Sigmoid colon (tissue), 7 donors: Measurements from ENCODE around the gene ATG101. TPM values are rescaled to one million over a fixed set of nuclear protein-coding genes. Genes with fewer than 3 reads are reported as not detected.

Experiments
- DNase-seq: peaks from one replicate; pipeline ENCODE4 v3.0.0-alpha.2; 2019
- H3K27ac ChIP-seq, 4 donors: fragments of 200-600 bp; sonication (generic); one replicate each; pipeline ENCODE4 v1.5.1; 2016 to 2019; ENCODE audit warnings: mild to moderate bottlenecking in 1 of 4
- H3K27me3 ChIP-seq, 3 donors: fragments of 200-600 bp; sonication (generic); one replicate each; pipeline ENCODE4 v1.5.1; 2019; ENCODE audit warnings: mild to moderate bottlenecking in 1 of 3
- H3K36me3 ChIP-seq, 4 donors: fragments of 200-600 bp; sonication (generic); one replicate each; pipeline ENCODE4 v1.5.1; 2016 to 2019
- H3K4me1 ChIP-seq, 4 donors: fragments of 200-600 bp; sonication (generic); one replicate each; pipeline ENCODE4 v1.5.1; 2017 to 2019
- H3K4me3 ChIP-seq, 4 donors: fragments of 200-600 bp; sonication (generic); one replicate each; pipeline ENCODE4 v1.5.1; 2017 to 2019; ENCODE audit warnings: mild to moderate bottlenecking in 2 of 4, moderate library complexity in 1 of 4
- H3K9me3 ChIP-seq, 4 donors: fragments of 200-600 bp in 3 of 4; sonication (generic) in 3 of 4; one replicate each; pipeline versions ENCODE4 v1.5.1 to v1.6.1; 2013 to 2019
- CTCF ChIP-seq, 4 experiments: fragments of 450-650 bp in 3 of 4; fragments of 200-600 bp in 1 of 4; IDR thresholded peaks; one replicate each; pipeline ENCODE4 v1.5.1; 2016 to 2019; ENCODE audit warnings: antibody characterized with exemption in 4 of 4, mild to moderate bottlenecking in 3 of 4, moderate library complexity in 2 of 4
- EP300 ChIP-seq, 4 donors: sonication (generic); formaldehyde crosslinking; IDR thresholded peaks; one replicate each; pipeline ENCODE4 v1.6.1; 2017; ENCODE audit warnings: antibody characterized with exemption in 4 of 4
- POLR2A ChIP-seq, 2 donors: fragments of 450-650 bp; IDR thresholded peaks; one replicate each; pipeline ENCODE4 v1.6.1; 2016; ENCODE audit warnings: antibody characterized with exemption in 2 of 2, mild to moderate bottlenecking in 2 of 2, moderate library complexity in 2 of 2
- POLR2AphosphoS5 ChIP-seq, 4 donors: sonication (generic); formaldehyde crosslinking; IDR thresholded peaks; one replicate each; pipeline ENCODE4 v1.6.1; 2017; ENCODE audit warnings: antibody characterized with exemption in 4 of 4
- WGBS, 2 donors: extraction: QIAGEN DNeasy Blood & Tissue Kit; methylation state at CpG; one replicate each; pipeline ENCODE4 v1.1.7; 2013; 5-methylcytosine and 5-hydroxymethylcytosine counted together
- intact Hi-C: fragments of 100-400 bp; cut with DNase I; formaldehyde crosslinking; loops from one replicate; pipeline ENCODE4 v1.15.1; 2023
- polyA plus RNA-seq, 3 donors: library from polyadenylated mRNA; stranded (reverse); fragments of 200-250 nt; gene quantifications; one replicate each; pipeline ENCODE4 v1.2.3, GENCODE V29; 2013
- total RNA-seq, 4 donors: library from RNA; depleted of rRNA; stranded (reverse); fragments of >200 nt; gene quantifications; one replicate each; pipeline ENCODE4 v1.1.0, GENCODE V29; 2016
- donor health status: healthy with polysubstance abuse.
- donor health status: Bipolar disorder and iron deficiency.
- donor health status: healthy.

ATG101 gene
- total and polyA plus RNA-seq, 7 donors: 30.2 to 64.5 (median 48.7) TPM

GRCh38 chr12:52054833-52055730 is 14.7 kb upstream of the ATG101 start:
- peak; percentile 82 for DNase-seq
- H3K36me3 ChIP-seq: peaks cover 3 to 32% (median 17%) of the 10 kb centered on the region in 4 donors
- TF ChIP-seq POLR2AphosphoS5 (IDR thresholded peaks at IDR 0.05) (peak; percentile 38 to 74 (median 65)), POLR2A (IDR thresholded peaks at IDR 0.05) (no peak)
- H3K9me3 ChIP-seq: no peaks in the 10 kb centered on the region
- H3K4me1 ChIP-seq: peaks cover 0 to 75% (median 62%) of the 10 kb centered on the region in 4 donors
- intact Hi-C loops: no loop called here
- H3K4me3 ChIP-seq: peak overlapping the region in 3 of 4 donors; percentile 2 to 69 (median 16)
- H3K27ac ChIP-seq: peak overlapping the region; percentile 94 to 100 (median 96)
- no peaks in the 10 kb centered on the region for H3K27me3 ChIP-seq
- 93 to 95% methylated on average over 21 of the region's 21 CpGs for WGBS, 2 donors

GRCh38 chr12:52055731-52056711 is 13.8 kb upstream of the ATG101 start:
- H3K27me3 ChIP-seq: no peaks in the 10 kb centered on the region
- H3K27ac ChIP-seq: peak overlapping the region; percentile 94 to 100 (median 96)
- H3K4me3 ChIP-seq: peak overlapping the region in 2 of 4 donors; percentile 17 to 19
- no peak for TF ChIP-seq EP300 (IDR thresholded peaks at IDR 0.05)
- TF ChIP-seq POLR2AphosphoS5 (IDR thresholded peaks at IDR 0.05): peak; percentile 74 to 94 (median 84)
- intact Hi-C loops: no loop called here
- peaks cover 0 to 68% (median 55%) of the 10 kb centered on the region in 4 donors for H3K4me1 ChIP-seq
- H3K36me3 ChIP-seq: peaks cover 3 to 32% (median 17%) of the 10 kb centered on the region in 4 donors
- DNase-seq: peak; percentile 85
- no peaks in the 10 kb centered on the region for H3K9me3 ChIP-seq
- 92 to 93% methylated on average over 27 of the region's 27 CpGs for WGBS, 2 donors

GRCh38 chr12:52056801-52057637 is 12.8 kb upstream of the ATG101 start:
- TF ChIP-seq POLR2AphosphoS5 (IDR thresholded peaks at IDR 0.05): peak; percentile 40 to 86 (median 75)
- TF ChIP-seq CTCF (IDR thresholded peaks at IDR 0.05): no peak
- intact Hi-C loops: no loop called here
- peak overlapping the region; percentile 94 to 100 (median 96) for H3K27ac ChIP-seq
- H3K9me3 ChIP-seq: no peaks in the 10 kb centered on the region
- peak; percentile 87 for DNase-seq
- 91% methylated on average over 23 of the region's 23 CpGs for WGBS, 2 donors
- peak overlapping the region in 2 of 4 donors; percentile 17 to 19 for H3K4me3 ChIP-seq
- H3K4me1 ChIP-seq: peaks cover 0 to 63% (median 50%) of the 10 kb centered on the region in 4 donors
- no peaks in the 10 kb centered on the region for H3K27me3 ChIP-seq
- H3K36me3 ChIP-seq: peaks cover 3 to 32% (median 17%) of the 10 kb centered on the region in 4 donors

DNA sequence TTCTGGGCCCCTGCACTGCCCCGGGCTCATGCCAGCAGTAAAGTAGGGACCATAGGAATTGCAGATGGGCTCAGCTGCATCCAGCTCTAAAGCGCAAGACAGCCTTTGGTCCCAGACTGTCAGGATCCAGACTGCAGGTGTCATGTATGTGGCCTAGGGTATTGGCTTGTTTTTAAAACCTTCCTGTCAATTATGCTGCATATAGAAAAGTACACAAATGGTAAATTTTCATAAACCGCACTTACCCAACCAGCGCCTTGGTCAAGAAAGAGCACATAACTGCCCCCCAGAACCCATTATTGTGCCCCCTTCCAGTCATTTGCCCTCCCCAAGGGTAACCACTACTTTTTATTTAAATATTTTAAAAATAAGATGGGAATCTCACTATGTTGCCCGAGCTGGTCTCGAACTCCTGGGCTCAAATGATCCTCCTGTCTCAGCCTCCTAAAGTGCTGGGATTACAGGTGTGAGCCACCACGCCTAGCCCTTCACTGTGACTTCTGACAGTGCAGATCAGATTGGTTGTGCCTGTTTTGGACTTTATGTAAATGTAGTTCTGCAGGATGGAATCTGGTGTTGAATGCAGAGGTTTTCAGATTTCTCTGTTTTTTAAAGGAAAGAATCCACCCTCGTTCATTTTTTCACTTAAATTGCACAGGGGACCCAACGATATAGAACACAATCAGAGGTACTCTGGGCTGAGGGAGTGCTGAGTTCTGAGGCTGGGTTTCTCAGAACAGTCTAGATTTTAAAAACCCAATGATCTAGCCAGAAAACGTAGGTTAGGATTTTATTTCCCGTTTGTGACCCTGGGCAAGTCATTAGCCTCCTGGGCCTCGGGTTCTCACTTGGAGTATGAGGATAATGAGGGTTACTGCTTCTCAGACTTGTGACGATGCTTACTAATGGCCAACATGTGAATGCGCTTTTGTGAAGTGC is 11.9 kb upstream of the ATG101 start:
- peaks cover 3 to 32% (median 17%) of the 10 kb centered on the region in 4 donors for H3K36me3 ChIP-seq
- intact Hi-C loops: no loop called here
- H3K4me3 ChIP-seq: no peak overlapping the region
- 88 to 91% methylated on average over 14 of the region's 14 CpGs for WGBS, 2 donors
- peak; percentile 66 for DNase-seq
- H3K4me1 ChIP-seq: peaks cover 0 to 63% (median 46%) of the 10 kb centered on the region in 4 donors
- no peaks in the 10 kb centered on the region for H3K27me3 ChIP-seq
- TF ChIP-seq CTCF (IDR thresholded peaks at IDR 0.05) (no peak), POLR2AphosphoS5 (IDR thresholded peaks at IDR 0.05) (peak in 2 of 4 donors; percentile 36 to 47), EP300 (IDR thresholded peaks at IDR 0.05) (no peak), POLR2A (IDR thresholded peaks at IDR 0.05) (no peak)
- H3K27ac ChIP-seq: peak overlapping the region; percentile 94 to 100 (median 96)
- no peaks in the 10 kb centered on the region for H3K9me3 ChIP-seq
